Dendritic cell treated with granulocyte-macrophage colony-stimulating factor and Interleukin-4, amounts not matched to agents 40 ng/mL and 50 ng/mL, for 4 days (primary cell): ENCODE data around the gene DCLK1.

Experiments used
- H3K27ac Mint-ChIP-seq: one replicate; pipeline ENCODE4 v1.8.0; 2022; ENCODE audit warnings: mild to moderate bottlenecking, mixed read lengths
- H3K27me3 Mint-ChIP-seq: one replicate; pipeline ENCODE4 v1.8.0; 2022; ENCODE audit warnings: mild to moderate bottlenecking, mixed read lengths
- H3K36me3 Mint-ChIP-seq: one replicate; pipeline ENCODE4 v1.8.0; 2022; ENCODE audit warnings: low read depth, mixed read lengths
- H3K4me1 Mint-ChIP-seq: one replicate; pipeline ENCODE4 v1.8.0; 2022; ENCODE audit warnings: low read depth, mixed read lengths
- H3K4me3 Mint-ChIP-seq: one replicate; pipeline ENCODE4 v1.8.0; 2022; ENCODE audit warnings: mild to moderate bottlenecking, moderate library complexity, mixed read lengths
- H3K9me3 Mint-ChIP-seq: one replicate; pipeline ENCODE4 v1.8.0; 2022; ENCODE audit warnings: mixed read lengths
- intact Hi-C: fragments of 100-400 bp; cut with micrococcal nuclease; formaldehyde crosslinking; loops from one replicate; pipeline ENCODE4 v1.15.0; 2022

Gene DCLK1

GRCh38 chr13:36029166-36029565, 102.0 kb downstream of the DCLK1 start:
- Mint-ChIP-seq H3K4me1 (no peaks in the 10 kb centered on the region), H3K4me3 (no peak overlapping the region), H3K9me3 (peaks cover 6% of the 10 kb centered on the region), H3K27ac (no peak overlapping the region), H3K36me3 (no peaks in the 10 kb centered on the region), H3K27me3 (no peaks in the 10 kb centered on the region)
- intact Hi-C loops: no loop called here

DNA sequence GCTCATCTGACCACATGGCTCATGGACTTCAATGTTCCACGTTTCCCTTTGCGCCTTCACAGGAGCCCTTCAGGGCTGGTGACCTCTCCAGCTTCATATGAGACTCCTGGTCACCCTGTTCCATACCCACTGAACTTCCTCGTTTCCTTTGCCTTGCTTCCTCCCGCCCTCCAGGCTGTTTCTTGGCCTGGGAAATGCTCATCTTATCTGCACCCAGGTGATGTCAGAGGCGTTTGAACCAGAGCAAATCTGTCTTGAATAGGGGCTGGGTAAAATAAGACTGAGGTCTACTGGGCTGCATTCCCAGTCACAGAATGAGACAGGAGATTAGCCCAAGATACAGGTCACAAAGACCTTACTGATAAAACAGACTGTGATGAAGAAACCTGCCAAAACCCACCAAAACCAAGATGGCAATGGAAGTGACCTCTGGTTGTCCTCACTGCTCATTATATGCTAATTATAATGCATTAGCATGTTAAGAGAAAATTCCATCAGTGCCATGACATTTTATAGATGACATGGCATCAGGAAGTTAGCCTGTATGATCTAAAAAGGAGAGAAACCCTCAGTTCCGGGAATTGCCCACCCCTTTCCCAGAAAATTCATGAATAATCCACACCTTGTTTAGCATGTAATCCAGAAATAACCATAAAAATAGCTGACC, 102.7 kb downstream of the DCLK1 start:
- intact Hi-C loops: no loop called here
- H3K4me1 Mint-ChIP-seq: no peaks in the 10 kb centered on the region
- no peak overlapping the region for H3K4me3 Mint-ChIP-seq
- no peak overlapping the region for H3K27ac Mint-ChIP-seq
- peaks cover 6% of the 10 kb centered on the region for H3K9me3 Mint-ChIP-seq
- no peaks in the 10 kb centered on the region for H3K36me3 Mint-ChIP-seq
- no peaks in the 10 kb centered on the region for H3K27me3 Mint-ChIP-seq

DNA sequence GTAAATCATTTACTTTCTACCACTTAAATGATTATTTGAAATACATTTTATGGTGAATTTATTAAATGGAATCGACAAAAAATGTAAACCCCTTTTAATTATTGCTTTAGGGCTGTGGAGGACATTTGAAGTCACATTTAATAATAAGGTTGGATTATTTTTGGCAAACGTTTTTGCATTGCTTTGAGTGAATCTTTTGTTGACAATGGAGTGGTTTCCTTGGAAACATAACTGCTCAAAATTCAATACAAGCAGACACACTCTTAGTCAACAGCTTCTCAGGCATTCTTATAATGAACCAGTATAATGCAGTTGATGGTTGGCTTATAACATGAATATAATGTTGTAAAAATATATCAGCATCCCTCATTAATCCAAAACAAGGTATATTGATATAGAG, 104.7 kb downstream of the DCLK1 start:
- no peaks in the 10 kb centered on the region for H3K27me3 Mint-ChIP-seq
- H3K36me3 Mint-ChIP-seq: no peaks in the 10 kb centered on the region
- no peak overlapping the region for H3K4me3 Mint-ChIP-seq
- no peak overlapping the region for H3K27ac Mint-ChIP-seq
- intact Hi-C loops: no loop called here
- peaks cover 22% of the 10 kb centered on the region for H3K9me3 Mint-ChIP-seq
- H3K4me1 Mint-ChIP-seq: no peaks in the 10 kb centered on the region

GRCh38 chr13:36014763-36015162, 116.4 kb downstream of the DCLK1 start:
- no peaks in the 10 kb centered on the region for H3K4me1 Mint-ChIP-seq
- no peak overlapping the region for H3K27ac Mint-ChIP-seq
- H3K36me3 Mint-ChIP-seq: no peaks in the 10 kb centered on the region
- peaks cover 28% of the 10 kb centered on the region for H3K9me3 Mint-ChIP-seq
- H3K27me3 Mint-ChIP-seq: no peaks in the 10 kb centered on the region
- intact Hi-C loops: no loop called here
- no peak overlapping the region for H3K4me3 Mint-ChIP-seq

DNA sequence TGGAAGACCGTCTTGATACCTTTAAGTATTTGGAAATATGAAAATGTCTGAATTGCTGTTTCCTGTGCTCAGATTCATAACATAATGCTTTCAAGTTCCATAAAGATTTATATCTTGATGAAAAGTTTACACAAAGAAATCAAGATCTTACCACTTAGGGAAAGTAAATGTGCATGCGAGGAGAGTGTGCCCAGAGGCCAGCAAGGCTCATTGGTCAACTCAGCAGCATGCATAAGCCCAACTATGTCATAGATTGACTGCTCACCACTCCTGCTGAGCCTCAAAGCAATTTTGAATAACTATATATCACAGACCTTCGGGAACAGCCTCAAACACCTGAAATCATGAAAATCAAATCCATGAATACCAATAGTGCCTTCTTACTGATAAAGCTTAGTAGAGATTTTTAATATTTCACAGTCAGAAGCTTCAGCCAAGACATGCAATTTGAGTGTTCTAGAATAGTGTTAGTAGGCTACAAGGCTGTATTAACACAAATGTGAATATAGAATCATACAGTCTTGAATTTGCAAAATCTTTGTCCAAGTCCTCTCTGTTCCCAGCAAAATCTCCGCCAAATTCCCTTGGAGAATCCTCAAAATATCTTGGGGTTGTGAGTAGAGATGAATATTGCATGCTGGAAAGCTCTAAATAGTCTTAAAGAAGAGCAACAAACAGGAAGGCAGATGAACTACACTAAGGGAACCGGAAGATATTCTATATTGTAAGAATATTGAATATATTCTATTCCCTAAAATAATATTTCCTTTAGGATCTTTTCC, 124.1 kb downstream of the DCLK1 start:
- Mint-ChIP-seq H3K4me1 (no peaks in the 10 kb centered on the region), H3K27ac (no peak overlapping the region), H3K4me3 (no peak overlapping the region), H3K27me3 (no peaks in the 10 kb centered on the region), H3K9me3 (no peaks in the 10 kb centered on the region), H3K36me3 (no peaks in the 10 kb centered on the region)
- intact Hi-C loops: no loop called here

- Mint-ChIP-seq H3K4me1 (no peaks in the 10 kb centered on the region), H3K9me3 (no peaks in the 10 kb centered on the region), H3K27ac (no peak overlapping the region), H3K36me3 (no peaks in the 10 kb centered on the region), H3K27me3 (no peaks in the 10 kb centered on the region), H3K4me3 (no peak overlapping the region)
- intact Hi-C loops: no loop called here
Measured at GRCh38 chr13:36006347-36006746, 124.8 kb downstream of the DCLK1 start.

DNA sequence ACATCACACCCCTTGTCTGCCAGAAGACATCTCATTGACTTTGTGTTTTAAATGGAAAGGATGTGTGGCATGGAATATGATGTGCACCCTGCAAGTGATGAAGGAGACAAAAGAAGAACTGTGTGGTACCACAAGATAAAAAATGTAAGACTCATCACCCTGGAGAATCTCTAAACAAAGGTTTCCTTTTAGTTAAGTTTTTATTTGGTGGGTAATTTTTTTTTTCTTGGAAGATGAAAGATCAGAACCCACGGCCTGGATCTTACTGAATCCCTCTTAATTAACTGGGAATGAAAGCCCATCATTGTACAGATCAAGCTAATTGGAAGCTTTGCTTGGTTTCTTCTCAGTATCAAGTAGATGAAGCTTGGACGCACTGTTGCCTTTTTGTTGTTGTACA, 129.6 kb downstream of the DCLK1 start:
- H3K4me3 Mint-ChIP-seq: no peak overlapping the region
- intact Hi-C loops: no loop called here
- H3K9me3 Mint-ChIP-seq: no peaks in the 10 kb centered on the region
- no peak overlapping the region for H3K27ac Mint-ChIP-seq
- H3K36me3 Mint-ChIP-seq: no peaks in the 10 kb centered on the region
- H3K4me1 Mint-ChIP-seq: no peaks in the 10 kb centered on the region
- no peaks in the 10 kb centered on the region for H3K27me3 Mint-ChIP-seq

GRCh38 chr13:36000028-36000427, 131.2 kb downstream of the DCLK1 start:
- Mint-ChIP-seq H3K27ac (no peak overlapping the region), H3K27me3 (no peaks in the 10 kb centered on the region), H3K4me1 (no peaks in the 10 kb centered on the region), H3K4me3 (no peak overlapping the region), H3K9me3 (no peaks in the 10 kb centered on the region), H3K36me3 (no peaks in the 10 kb centered on the region)
- intact Hi-C loops: no loop called here

- H3K9me3 Mint-ChIP-seq: no peaks in the 10 kb centered on the region
- H3K36me3 Mint-ChIP-seq: no peaks in the 10 kb centered on the region
- no peaks in the 10 kb centered on the region for H3K27me3 Mint-ChIP-seq
- no peak overlapping the region for H3K27ac Mint-ChIP-seq
- no peaks in the 10 kb centered on the region for H3K4me1 Mint-ChIP-seq
- intact Hi-C loops: no loop called here
- no peak overlapping the region for H3K4me3 Mint-ChIP-seq
Measured at GRCh38 chr13:35996360-35996759, 134.8 kb downstream of the DCLK1 start.

- intact Hi-C loops: no loop called here
- Mint-ChIP-seq H3K4me1 (no peaks in the 10 kb centered on the region), H3K27me3 (no peaks in the 10 kb centered on the region), H3K9me3 (no peaks in the 10 kb centered on the region), H3K27ac (no peak overlapping the region), H3K4me3 (no peak overlapping the region), H3K36me3 (no peaks in the 10 kb centered on the region)
Measured at GRCh38 chr13:35995136-35995535, 136.0 kb downstream of the DCLK1 start.

DNA sequence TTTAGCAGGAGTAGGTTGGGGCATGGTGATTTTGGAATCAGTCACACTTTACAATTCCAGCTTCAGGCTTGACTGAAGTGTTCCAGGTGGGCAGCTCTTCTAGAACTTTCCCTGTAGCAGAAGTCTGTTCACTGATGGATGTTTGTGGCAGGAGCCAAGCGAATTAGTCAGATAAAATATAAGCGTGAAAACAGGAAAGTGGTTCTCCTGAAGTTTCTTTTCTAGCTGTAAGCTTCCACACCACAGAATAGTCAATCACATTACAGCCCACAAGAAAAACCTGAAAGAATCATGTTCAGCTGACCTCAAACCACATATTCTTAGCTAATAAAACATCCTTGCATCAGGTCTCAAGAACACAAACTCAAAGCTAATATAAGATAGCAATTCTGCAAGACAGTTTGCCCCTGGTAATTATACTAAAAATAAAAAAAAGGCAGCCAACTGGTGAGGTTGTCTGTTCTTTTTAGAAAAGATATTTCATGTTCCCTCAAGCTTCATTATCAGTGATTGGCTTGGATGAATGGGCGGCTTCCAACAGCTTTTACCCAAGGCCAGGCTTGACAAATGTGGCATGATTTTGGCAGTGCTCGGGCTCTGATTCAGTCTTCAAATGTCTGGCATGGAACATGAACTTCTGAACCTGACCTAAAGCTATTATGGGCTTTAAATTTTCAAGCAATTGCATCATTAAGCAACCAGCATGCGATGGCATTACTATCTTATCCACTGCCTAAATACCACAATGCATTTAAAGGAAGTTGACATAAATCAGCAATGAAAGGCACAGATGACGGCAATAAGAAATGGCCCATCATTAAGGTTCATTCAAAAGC, 136.8 kb downstream of the DCLK1 start:
- Mint-ChIP-seq H3K27me3 (no peaks in the 10 kb centered on the region), H3K4me1 (no peaks in the 10 kb centered on the region), H3K27ac (no peak overlapping the region), H3K9me3 (no peaks in the 10 kb centered on the region), H3K4me3 (no peak overlapping the region), H3K36me3 (no peaks in the 10 kb centered on the region)
- intact Hi-C loops: no loop called here

DNA sequence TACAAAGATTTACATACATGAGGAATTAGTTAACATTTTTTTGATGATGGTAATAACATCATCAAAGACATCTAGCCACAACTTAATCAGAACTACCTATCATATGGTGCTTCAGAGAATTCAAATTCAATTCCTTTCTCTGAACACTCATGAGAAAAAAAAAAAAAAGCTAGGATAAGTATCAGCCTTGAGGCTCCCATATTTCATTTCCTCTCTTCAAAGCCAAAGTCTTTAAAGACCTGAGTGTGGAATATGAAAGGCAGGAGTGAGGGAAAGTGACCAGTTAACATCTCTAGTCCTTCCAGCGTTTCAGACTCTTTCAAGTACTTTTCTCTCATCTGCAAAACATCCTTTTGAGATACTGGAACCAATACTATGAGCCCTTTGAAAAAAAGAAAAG, 137.5 kb downstream of the DCLK1 start:
- Mint-ChIP-seq H3K9me3 (no peaks in the 10 kb centered on the region), H3K36me3 (no peaks in the 10 kb centered on the region), H3K27me3 (no peaks in the 10 kb centered on the region), H3K4me1 (no peaks in the 10 kb centered on the region), H3K27ac (no peak overlapping the region), H3K4me3 (no peak overlapping the region)
- intact Hi-C loops: no loop called here

DNA sequence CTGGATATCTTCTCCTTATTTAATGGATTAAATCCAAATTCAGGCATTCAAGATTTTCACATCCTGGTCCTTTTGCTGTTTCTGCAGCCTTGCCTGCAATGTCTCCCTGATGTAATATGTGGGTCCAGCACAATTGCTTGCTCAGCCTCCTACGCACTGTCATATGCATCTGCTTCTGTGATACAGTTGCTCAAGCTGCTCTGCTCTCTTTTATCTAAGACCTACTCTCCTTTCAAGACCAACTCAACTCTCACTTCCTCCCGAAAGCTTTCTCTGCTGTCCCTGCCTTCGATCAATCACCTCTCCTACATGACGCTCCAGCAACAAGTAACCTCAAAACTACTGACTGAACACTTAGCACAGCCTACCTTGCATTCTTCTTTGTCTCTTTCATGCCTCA, 138.2 kb downstream of the DCLK1 start:
- Mint-ChIP-seq H3K9me3 (no peaks in the 10 kb centered on the region), H3K4me3 (no peak overlapping the region), H3K36me3 (no peaks in the 10 kb centered on the region), H3K27me3 (no peaks in the 10 kb centered on the region), H3K27ac (no peak overlapping the region), H3K4me1 (no peaks in the 10 kb centered on the region)
- intact Hi-C loops: no loop called here

DNA sequence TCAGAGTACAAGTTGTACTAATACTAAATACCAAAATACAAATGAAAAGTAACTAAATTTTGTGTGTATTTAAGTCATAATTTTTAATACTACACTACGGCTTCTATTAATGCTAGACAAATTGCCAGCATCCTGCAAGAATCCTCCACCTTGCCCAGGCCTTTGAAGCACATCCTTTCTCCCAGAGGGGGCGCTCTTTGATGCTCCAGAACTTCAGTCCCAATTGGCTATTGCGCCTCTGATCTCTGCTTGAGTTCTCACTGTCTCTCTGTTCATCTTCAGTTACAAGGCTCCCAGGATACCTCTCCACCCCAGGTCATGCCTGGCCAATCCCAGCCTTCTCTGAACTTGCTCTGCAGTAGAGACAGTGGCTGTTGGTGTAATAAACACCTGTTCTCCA, 141.0 kb downstream of the DCLK1 start:
- intact Hi-C loops: no loop called here
- Mint-ChIP-seq H3K4me1 (no peaks in the 10 kb centered on the region), H3K4me3 (no peak overlapping the region), H3K27me3 (no peaks in the 10 kb centered on the region), H3K27ac (no peak overlapping the region), H3K9me3 (no peaks in the 10 kb centered on the region), H3K36me3 (no peaks in the 10 kb centered on the region)
